T-helper 17 cell (primary cell): ENCODE measurements around the gene TNS4. TPM values are rescaled to one million over a fixed set of nuclear protein-coding genes. Genes with fewer than 3 reads are reported as not detected.
A peak's percentile ranks its signal among the peaks of the same experiment; 100 is the strongest.

Source experiments
- ATAC-seq: fragments of 150-1000 bp; cut with Tn5 transposase; 2 replicates; pipeline ENCODE4 v1.10.0; 2021; ENCODE audit warnings: mild to moderate bottlenecking, moderate library complexity
- DNase-seq, 3 donors: peaks; one replicate each; pipeline versions ENCODE4 v3.0.0 to v3.0.0-alpha.2; 2020 to 2021
- H3K9me3 ChIP-seq: one replicate; pipeline ENCODE4 v1.7.0; 2013; ENCODE audit warnings: low read length, mild to moderate bottlenecking; ENCODE audit not compliant: control insufficient read depth, poor library complexity, severe bottlenecking
- H3K27ac Mint-ChIP-seq: one replicate; pipeline ENCODE4 v1.8.0; 2022; ENCODE audit warnings: mild to moderate bottlenecking, moderate library complexity, mixed read lengths
- H3K27me3 Mint-ChIP-seq: one replicate; pipeline ENCODE4 v1.8.0; 2022; ENCODE audit warnings: mixed read lengths
- H3K36me3 Mint-ChIP-seq: one replicate; pipeline ENCODE4 v1.8.0; 2022; ENCODE audit warnings: low read depth, mixed read lengths
- H3K4me1 Mint-ChIP-seq: one replicate; pipeline ENCODE4 v1.8.0; 2022; ENCODE audit warnings: mild to moderate bottlenecking, mixed read lengths
- H3K4me3 Mint-ChIP-seq: one replicate; pipeline ENCODE4 v1.8.0; 2022; ENCODE audit warnings: mild to moderate bottlenecking, moderate library complexity, mixed read lengths
- total RNA-seq, 4 donors: library from RNA in 2 of 4; stranded (reverse) in 2 of 4; gene quantifications; one replicate each; pipeline ENCODE4 v1.2.3 and lab custom pipeline; 2022 to 2026

TNS4 gene
- total RNA-seq, 2 donors from 2014 or later: 0.77 to 1.7 TPM

DNA sequence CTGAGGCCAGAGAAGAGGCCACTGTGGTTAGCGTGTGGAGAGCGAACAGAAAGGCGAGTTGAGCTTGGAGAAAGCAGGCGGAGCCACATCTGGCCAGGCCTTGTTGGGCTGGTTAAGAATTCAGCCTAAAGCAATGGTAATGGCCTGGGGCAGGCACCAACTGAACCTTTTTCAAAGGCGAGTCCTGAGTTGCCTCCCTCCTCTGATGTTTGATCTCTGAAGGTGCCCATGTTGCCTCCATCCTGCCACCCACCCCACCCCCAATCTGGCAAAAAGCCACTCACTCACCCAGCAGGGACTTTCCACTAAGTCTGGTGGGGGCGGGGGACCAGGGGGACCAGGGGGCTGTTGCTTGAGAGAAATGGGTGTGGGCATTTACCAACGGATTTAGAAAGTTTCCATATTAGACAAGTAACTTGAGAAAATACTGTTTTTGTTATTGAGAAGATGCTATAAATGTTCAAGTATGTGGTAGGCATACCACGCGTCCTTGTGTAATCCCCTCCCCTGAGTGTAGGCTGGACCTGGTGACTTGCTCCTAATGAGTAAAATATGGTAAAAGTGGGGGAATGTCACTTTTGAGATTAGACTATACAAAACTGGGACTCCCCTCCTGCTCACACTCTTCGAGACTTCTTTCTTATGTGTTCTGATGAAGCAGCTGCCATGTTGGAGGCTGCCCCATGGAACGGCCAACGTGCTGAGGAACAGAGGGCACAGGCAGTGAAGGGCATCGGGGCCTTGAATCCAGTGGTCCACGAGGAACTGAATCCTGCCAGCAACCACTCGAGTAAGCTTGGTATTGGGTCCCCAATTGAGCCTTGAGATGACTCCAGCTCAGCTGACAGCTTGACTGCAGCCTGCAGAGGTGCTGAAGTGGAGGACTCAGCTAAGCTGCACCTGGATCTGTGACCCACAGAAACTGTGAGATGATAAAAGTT, 29.9 kb upstream of the TNS4 start:
- DNase-seq (peak in 1 of 3 donors; percentile 55), ATAC-seq (peak; percentile 7)
- H3K27me3 Mint-ChIP-seq: no peaks in the 10 kb centered on the region
- no peaks in the 10 kb centered on the region for H3K9me3 ChIP-seq
- peaks cover 2% of the 10 kb centered on the region for H3K36me3 Mint-ChIP-seq
- peak overlapping the region; percentile 98 for H3K27ac Mint-ChIP-seq
- H3K4me1 Mint-ChIP-seq: peaks cover 45% of the 10 kb centered on the region
- H3K4me3 Mint-ChIP-seq: peak overlapping the region; percentile 66

DNA sequence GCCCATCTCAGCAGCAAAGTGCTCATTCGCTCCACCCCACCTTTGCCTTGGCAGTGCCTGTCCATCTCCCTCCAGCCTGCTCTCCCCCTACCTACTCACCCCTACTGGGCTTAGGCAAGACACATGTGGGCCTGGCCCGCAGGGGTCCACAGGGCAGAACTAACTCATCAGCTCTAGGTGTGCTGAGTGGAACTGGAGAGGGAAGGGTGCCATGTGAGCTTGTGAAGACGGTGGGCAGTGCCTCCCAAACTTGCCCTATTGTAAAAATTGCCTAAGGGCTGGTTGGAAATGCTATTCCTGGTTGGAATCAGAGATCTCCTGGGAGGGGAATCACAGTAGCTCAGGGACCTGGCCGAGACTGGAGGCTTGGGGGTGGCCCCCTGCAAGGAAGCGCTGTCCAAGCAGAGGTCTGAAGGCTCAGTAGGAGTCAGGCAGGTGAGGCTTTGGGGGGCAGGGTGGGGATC, 29.1 kb upstream of the TNS4 start:
- ATAC-seq (no peak), DNase-seq (no peak)
- no peaks in the 10 kb centered on the region for H3K9me3 ChIP-seq
- Mint-ChIP-seq H3K4me3 (no peak overlapping the region), H3K4me1 (peaks cover 39% of the 10 kb centered on the region), H3K27me3 (no peaks in the 10 kb centered on the region), H3K27ac (peak overlapping the region; percentile 98), H3K36me3 (peaks cover 2% of the 10 kb centered on the region)

DNA sequence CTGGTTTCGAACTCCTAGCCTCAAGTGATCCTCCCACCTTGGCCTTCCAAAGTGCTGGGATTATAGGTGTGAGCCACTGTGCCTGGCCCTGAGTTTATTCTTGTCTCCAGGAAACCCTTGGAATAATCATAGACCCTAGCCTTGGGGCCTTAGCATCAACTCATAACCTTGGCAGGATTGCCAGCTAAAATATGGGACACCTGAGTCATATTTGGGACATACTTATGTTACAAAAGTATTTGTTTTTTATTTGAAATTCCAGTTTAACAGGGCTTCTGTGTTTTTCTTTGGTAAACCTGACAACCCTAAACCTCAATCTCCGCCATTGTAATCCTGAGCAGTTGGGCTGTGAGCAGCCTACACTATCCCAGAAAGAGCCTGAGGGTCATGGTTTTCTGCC, 28.6 kb upstream of the TNS4 start:
- H3K27ac Mint-ChIP-seq: no peak overlapping the region
- peaks cover 39% of the 10 kb centered on the region for H3K4me1 Mint-ChIP-seq
- no peak overlapping the region for H3K4me3 Mint-ChIP-seq
- ATAC-seq: no peak
- no peak for DNase-seq
- H3K27me3 Mint-ChIP-seq: no peaks in the 10 kb centered on the region
- no peaks in the 10 kb centered on the region for H3K9me3 ChIP-seq
- H3K36me3 Mint-ChIP-seq: peaks cover 2% of the 10 kb centered on the region

DNA sequence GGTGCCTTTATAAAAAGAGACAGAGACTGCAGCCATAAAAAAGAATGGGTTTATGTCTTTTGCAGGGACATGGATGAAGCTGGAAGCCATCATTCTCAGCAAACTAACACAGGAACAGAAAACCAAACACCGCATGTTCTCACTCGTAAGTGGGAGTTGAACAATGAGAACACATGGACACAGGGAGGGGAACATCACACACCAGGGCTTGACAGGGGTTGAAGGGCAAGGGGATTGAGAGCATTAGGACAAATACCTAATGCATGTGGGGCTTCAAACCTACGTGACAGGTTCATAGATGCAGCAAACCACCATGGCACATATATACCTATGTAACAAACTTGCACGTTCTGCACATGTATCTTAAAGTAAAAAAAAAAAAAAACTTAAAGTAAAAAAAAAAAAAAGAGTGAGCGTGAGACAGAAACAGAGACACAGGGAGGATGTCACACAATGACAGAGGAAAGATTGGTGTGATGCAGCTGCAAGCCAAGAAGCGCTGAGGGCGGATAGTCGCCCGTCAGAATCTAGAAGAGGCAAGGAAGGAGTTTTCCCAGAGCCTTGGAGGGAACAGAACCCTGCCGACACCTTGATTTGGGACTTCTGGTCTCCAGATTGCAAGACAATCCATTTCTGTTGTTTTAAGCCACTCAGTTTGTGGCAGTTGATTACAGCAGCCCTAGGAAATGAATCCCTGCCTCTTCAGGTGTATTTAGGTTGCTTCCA, 27.4 kb upstream of the TNS4 start:
- peaks cover 4% of the 10 kb centered on the region for H3K36me3 Mint-ChIP-seq
- no peaks in the 10 kb centered on the region for H3K27me3 Mint-ChIP-seq
- peaks cover 33% of the 10 kb centered on the region for H3K4me1 Mint-ChIP-seq
- no peak for DNase-seq
- H3K27ac Mint-ChIP-seq: peak overlapping the region; percentile 19
- no peaks in the 10 kb centered on the region for H3K9me3 ChIP-seq
- peak overlapping the region; percentile 36 for H3K4me3 Mint-ChIP-seq
- no peak for ATAC-seq

DNA sequence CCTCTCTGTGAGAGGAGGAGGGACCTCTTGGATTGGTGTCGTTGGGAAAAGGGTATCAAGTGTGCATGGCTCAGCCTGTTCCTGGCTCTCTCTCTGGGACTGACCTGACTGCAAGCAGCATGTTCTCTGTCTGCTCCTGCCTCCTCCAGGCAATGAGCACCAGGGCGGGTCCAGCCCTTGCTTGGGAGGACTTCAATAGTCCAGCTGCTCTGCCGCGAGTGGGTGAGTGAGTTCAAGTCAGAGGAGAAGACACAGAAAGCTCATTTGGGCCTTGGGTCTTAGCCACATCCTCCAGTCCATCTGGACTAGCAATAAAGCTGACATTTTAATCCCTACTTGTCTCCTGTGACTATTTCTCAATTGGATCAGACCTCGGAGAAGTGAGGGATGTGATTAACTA, 25.2 kb upstream of the TNS4 start:
- no peak for DNase-seq
- Mint-ChIP-seq H3K36me3 (peaks cover 5% of the 10 kb centered on the region), H3K4me3 (no peak overlapping the region), H3K4me1 (peaks cover 15% of the 10 kb centered on the region), H3K27me3 (no peaks in the 10 kb centered on the region), H3K27ac (no peak overlapping the region)
- H3K9me3 ChIP-seq: no peaks in the 10 kb centered on the region
- ATAC-seq: no peak

DNA sequence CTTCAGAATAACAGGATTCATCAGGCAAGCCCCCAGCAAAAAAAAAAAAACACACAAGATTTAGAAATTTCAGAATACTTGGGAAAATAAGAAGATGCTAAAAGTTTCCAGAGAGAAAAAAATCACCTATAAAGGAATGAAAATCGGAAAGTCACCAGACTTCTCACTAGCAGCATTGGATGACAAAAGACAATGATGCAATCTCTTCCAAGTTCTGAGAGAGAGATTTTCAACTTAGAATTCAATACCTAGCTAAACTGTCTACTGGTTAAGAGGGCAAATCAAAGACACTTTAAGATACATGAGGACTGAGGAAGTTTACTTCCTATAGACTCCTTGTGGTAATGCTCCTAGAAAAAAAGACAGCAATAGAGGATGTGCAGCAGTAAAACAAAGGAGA, 23.9 kb upstream of the TNS4 start:
- H3K27me3 Mint-ChIP-seq: no peaks in the 10 kb centered on the region
- H3K4me3 Mint-ChIP-seq: no peak overlapping the region
- H3K36me3 Mint-ChIP-seq: peaks cover 5% of the 10 kb centered on the region
- ATAC-seq: no peak
- no peaks in the 10 kb centered on the region for H3K9me3 ChIP-seq
- no peak for DNase-seq
- H3K4me1 Mint-ChIP-seq: peaks cover 7% of the 10 kb centered on the region
- H3K27ac Mint-ChIP-seq: no peak overlapping the region

DNA sequence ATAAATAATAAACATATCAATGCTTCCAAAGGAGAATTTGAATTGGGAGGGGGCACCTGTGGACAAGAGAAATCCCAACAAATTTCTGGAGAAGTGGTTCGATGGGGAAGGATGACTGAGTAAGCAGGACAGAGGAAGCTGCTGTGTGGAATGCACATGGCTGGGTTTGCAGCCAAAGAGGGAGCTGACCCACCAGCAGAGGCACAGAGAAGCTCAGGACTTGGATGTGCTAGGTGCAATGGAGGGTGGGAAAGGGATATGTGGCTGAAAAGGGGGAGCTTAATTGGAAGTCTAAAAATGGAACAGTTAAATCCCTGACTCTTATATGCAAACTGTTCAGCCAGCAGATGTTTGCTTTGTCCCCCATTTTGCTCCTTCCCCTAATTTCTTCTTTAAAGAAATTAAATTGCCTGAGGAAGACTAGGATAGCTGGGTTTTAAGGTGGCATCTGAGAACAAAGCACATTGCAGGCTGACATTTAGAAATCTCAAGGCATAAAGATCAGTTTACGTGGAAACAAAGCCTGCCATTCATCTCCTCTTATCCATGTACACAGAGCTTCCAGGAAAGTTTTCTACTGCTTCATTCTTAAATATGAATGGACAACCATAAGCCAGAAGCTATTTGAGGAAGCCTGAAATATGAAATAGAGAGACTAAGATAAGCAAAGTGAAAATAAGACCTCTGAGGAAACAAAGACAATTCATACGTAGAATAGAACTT, 23.0 kb upstream of the TNS4 start:
- no peaks in the 10 kb centered on the region for H3K9me3 ChIP-seq
- Mint-ChIP-seq H3K27me3 (no peaks in the 10 kb centered on the region), H3K27ac (no peak overlapping the region), H3K4me3 (no peak overlapping the region), H3K4me1 (peaks cover 8% of the 10 kb centered on the region), H3K36me3 (peaks cover 5% of the 10 kb centered on the region)
- ATAC-seq (no peak), DNase-seq (no peak)

DNA sequence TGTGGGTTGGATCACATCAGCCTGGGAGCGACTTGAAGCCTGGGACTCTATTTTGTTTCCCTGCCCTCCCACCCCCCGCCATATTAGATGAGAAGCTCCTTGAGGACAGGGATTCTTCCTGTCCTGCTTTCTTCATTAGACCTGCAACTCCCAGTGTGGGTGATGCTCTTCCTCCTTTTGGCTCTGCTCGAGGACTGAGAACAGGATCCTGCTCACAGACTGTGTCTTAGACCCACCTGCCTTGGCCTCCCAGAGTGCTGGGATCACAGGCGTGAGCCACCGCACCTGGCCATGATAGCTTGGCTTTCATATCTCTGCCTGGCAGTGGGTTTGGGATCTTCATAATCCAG, 21.5 kb upstream of the TNS4 start:
- no peak overlapping the region for H3K4me3 Mint-ChIP-seq
- peaks cover 16% of the 10 kb centered on the region for H3K4me1 Mint-ChIP-seq
- no peak overlapping the region for H3K27ac Mint-ChIP-seq

DNA sequence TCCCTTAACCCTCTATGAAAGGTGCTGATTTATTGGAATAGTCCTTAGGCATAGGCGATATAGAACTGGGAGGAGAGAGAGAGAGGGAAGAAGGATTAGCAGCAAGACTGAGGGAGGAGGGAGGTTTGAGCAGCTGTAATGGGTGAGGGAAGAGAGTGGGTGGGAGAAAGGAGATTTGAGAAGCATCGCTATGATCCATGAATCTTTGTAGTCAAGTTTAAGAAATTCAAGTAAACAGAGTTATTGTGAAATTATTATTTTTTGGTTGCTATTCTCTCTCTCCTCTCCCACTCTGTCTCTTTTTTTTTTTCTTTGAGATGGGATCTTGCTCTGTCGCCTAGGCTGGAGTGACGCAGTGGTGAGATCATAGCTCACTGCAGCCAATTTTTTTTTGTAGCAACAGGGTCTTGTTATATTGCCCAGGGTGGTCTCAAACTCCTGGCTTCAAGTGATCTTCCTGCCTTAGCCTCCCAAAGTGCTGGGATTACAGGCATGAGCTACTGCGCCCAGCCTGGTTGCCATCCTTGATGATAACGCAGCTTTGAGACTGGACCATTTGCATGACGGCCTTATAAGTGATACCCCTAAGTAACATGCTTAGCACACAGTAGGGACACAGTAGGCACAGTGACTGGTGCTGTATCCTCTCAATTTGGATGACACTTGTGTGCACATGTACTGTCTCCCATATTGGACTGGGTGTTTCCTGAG, 21.0 kb upstream of the TNS4 start:
- H3K9me3 ChIP-seq: no peaks in the 10 kb centered on the region
- Mint-ChIP-seq H3K27ac (no peak overlapping the region), H3K27me3 (no peaks in the 10 kb centered on the region), H3K36me3 (peaks cover 5% of the 10 kb centered on the region), H3K4me1 (peaks cover 18% of the 10 kb centered on the region), H3K4me3 (no peak overlapping the region)
- DNase-seq (no peak), ATAC-seq (no peak)

More for the DNA sequence above, 21.5 kb upstream of the TNS4 start:
- DNase-seq: no peak
- Mint-ChIP-seq H3K27me3 (no peaks in the 10 kb centered on the region), H3K36me3 (peaks cover 5% of the 10 kb centered on the region)
- no peaks in the 10 kb centered on the region for H3K9me3 ChIP-seq
- no peak for ATAC-seq

DNA sequence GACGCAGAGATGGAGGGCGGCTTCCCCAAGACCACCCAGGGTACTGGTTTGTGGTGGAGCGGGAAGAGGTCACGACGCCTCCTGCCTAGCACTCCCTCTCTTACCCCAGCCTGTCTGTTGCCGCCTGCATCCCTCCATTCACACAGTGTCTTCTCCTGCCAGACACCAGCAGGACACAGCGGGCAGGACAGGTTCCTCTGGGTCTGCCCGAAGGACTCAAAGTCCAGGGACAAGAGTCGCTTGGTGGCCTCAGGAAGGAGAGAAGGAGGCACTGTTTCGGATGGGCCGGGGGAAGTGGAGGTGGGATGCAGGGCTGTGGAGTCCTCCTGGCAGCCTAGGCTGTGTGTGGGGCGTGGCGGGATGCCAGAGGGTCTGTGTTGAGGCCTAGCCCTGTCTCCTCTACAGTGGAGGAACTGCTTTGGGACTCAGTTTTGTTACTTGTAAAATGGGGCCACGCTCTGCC, 19.6 kb upstream of the TNS4 start:
- H3K27ac Mint-ChIP-seq: no peak overlapping the region
- no peak overlapping the region for H3K4me3 Mint-ChIP-seq
- no peak for ATAC-seq
- H3K4me1 Mint-ChIP-seq: peaks cover 29% of the 10 kb centered on the region
- H3K9me3 ChIP-seq: no peaks in the 10 kb centered on the region
- no peak for DNase-seq
- H3K27me3 Mint-ChIP-seq: no peaks in the 10 kb centered on the region
- H3K36me3 Mint-ChIP-seq: peaks cover 5% of the 10 kb centered on the region

DNA sequence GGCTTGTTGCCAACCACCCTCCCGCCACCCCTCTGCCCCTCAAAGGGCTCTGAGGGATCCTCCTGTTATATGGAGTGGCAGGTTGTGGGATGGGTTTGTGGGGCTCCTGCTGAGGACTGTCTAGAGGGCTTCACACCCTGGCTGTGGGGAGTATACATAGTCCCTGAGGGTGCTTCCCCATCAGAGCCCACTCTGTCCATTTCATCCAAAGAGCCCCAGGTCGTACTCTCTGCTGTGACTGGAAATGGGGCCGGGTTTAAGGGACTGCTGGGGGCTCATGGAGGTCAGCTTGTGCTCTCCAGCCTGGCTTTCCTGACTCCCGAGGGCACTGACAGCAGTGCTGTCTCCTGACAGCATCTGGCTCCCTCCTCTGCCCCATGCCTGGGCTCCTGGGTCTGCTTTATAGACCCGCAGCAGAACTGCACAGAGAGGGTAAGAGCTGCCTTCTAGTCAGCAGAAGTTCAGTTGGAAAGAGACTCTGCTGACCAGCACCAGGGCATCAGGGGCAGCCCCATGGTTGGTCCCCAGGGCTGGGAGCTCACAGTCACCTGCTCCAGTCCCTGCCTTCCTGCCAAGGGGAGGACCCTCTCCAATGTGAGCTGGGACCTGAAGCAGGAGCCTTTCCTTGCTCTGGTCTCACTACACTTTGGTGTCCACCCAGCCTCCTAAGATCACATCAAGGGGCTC, 17.8 kb upstream of the TNS4 start:
- Mint-ChIP-seq H3K4me1 (peaks cover 47% of the 10 kb centered on the region), H3K27ac (no peak overlapping the region), H3K27me3 (no peaks in the 10 kb centered on the region), H3K4me3 (peak overlapping the region; percentile 63), H3K36me3 (peaks cover 5% of the 10 kb centered on the region)
- ATAC-seq: no peak
- no peaks in the 10 kb centered on the region for H3K9me3 ChIP-seq
- no peak for DNase-seq

DNA sequence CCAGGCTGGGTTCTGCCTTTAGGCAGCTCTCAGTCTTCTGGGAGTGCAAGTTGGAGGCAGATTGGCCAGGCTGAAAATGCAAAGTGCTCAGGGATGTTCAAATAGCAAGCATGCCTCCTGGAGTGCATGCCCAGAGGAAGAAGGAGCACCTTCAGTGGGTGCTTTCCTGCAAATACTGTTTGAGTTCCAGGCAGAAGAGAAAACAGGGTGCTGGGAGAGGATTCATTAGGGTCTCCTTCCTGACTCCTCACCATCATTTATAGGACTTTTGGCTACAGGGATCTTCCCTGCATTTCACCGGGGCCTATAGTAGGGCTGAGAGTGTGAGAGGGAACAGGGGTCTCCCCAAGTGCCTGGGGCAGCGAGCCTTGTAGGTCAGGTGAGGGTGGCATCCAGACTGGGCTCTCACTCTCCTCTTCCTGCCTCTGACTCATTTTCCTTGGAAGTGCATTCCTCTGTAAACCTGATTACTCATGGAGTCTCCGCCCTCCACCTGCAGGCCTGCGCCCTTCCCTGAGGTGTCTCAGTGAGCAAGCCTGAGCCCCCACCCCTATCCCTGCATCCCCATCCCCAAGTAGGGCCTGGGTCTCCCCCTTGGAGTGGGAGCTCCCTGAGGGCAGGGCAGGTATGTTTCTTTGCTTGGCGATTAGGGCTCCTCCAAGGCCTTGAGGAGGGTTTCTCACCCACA, 17.1 kb upstream of the TNS4 start:
- Mint-ChIP-seq H3K4me1 (peaks cover 52% of the 10 kb centered on the region), H3K36me3 (peaks cover 3% of the 10 kb centered on the region), H3K4me3 (peak overlapping the region; percentile 75), H3K27ac (no peak overlapping the region), H3K27me3 (no peaks in the 10 kb centered on the region)
- no peaks in the 10 kb centered on the region for H3K9me3 ChIP-seq
- DNase-seq (no peak), ATAC-seq (no peak)
